OCI-LY1 (cell line): Measurements from ENCODE around the gene FHL1.

Experiments used
- H2AFZ ChIP-seq: fragments of 200-600 bp; sonication (generic), shearing (Covaris generic); 2 replicates; pipeline ENCODE4 v1.6.0; 2014; ENCODE audit warnings: antibody characterized with exemption, mild to moderate bottlenecking, low read length
- H3F3A ChIP-seq: fragments of 200-600 bp; sonication (generic), shearing (Covaris generic); 2 replicates; pipeline ENCODE4 v1.6.0; 2014; ENCODE audit warnings: mild to moderate bottlenecking, antibody characterized with exemption, low read length, moderate library complexity; ENCODE audit not compliant: insufficient read depth
- H3K27ac ChIP-seq: fragments of 200-600 bp; sonication (generic); 2 replicates; pipeline ENCODE4 v1.5.1; 2014; ENCODE audit warnings: low read length, mixed run types, mild to moderate bottlenecking, low read depth; ENCODE audit not compliant: poor library complexity, severe bottlenecking
- H3K27me3 ChIP-seq: fragments of 200-600 bp; sonication (generic); 2 replicates; pipeline ENCODE4 v1.6.0; 2014; ENCODE audit warnings: antibody characterized with exemption, mild to moderate bottlenecking, low read length, moderate library complexity; ENCODE audit not compliant: insufficient read depth
- H3K36me3 ChIP-seq: fragments of 200-600 bp; sonication (generic); 2 replicates; pipeline ENCODE4 v1.6.1; 2014; ENCODE audit warnings: mild to moderate bottlenecking, antibody characterized with exemption, low read length, moderate library complexity, mixed read lengths; ENCODE audit not compliant: insufficient read depth
- H3K4me1 ChIP-seq: fragments of 200-600 bp; sonication (generic); 2 replicates; pipeline ENCODE4 v1.5.1; 2014; ENCODE audit warnings: mild to moderate bottlenecking, low read length, moderate library complexity; ENCODE audit not compliant: insufficient read depth, severe bottlenecking
- H3K4me2 ChIP-seq: fragments of 200-600 bp; sonication (generic), shearing (Covaris generic); 2 replicates; pipeline ENCODE4 v1.6.1; 2014; ENCODE audit warnings: low read length
- H3K4me3 ChIP-seq: fragments of 200-600 bp; sonication (generic); 2 replicates; pipeline ENCODE4 v1.5.1; 2014; ENCODE audit warnings: low read length, low read depth, mild to moderate bottlenecking, mixed read lengths; ENCODE audit not compliant: poor library complexity, severe bottlenecking
- H3K79me2 ChIP-seq: fragments of 200-600 bp; shearing (Covaris generic); 2 replicates; pipeline ENCODE4 v1.6.1; 2016; ENCODE audit warnings: mixed run types, low read length, mixed read lengths; ENCODE audit not compliant: insufficient read depth
- H3K9ac ChIP-seq: fragments of 200-600 bp; sonication (generic), shearing (Covaris generic); 2 replicates; pipeline ENCODE4 v1.6.1; 2014; ENCODE audit warnings: mild to moderate bottlenecking, low read length, mixed read lengths
- H3K9me2 ChIP-seq: fragments of 200-600 bp; sonication (generic), shearing (Covaris generic); 2 replicates; pipeline ENCODE4 v1.6.1; 2014; ENCODE audit warnings: low read depth, mild to moderate bottlenecking, low read length, mixed read lengths
- H3K9me3 ChIP-seq: fragments of 200-600 bp; shearing (Covaris generic); 2 replicates; pipeline ENCODE4 v1.6.1; 2014; ENCODE audit warnings: low read length, mixed read lengths
- H4K20me1 ChIP-seq: fragments of 200-600 bp; sonication (generic), shearing (Covaris generic); 2 replicates; pipeline ENCODE4 v1.6.0; 2016; ENCODE audit warnings: mild to moderate bottlenecking, low read length; ENCODE audit not compliant: insufficient read depth
- CTCF ChIP-seq: fragments of 200-600 bp; sonication (generic), shearing (Covaris generic); IDR thresholded peaks from 2 replicates; pipeline ENCODE4 v1.5.1; 2017; ENCODE audit warnings: mild to moderate bottlenecking, antibody characterized with exemption, low read length, moderate library complexity, mixed read lengths
- EZH2 ChIP-seq: fragments of 200-600 bp; sonication (generic), shearing (Covaris generic); IDR thresholded peaks from 2 replicates; pipeline ENCODE4 v1.8.0; 2017; ENCODE audit warnings: borderline replicate concordance, mixed run types, mild to moderate bottlenecking, antibody characterized with exemption, low read length, moderate library complexity, mixed read lengths

The FHL1 gene

GRCh38 chrX:136203438-136203837, 56.1 kb downstream of the FHL1 start:
- no peaks in the 10 kb centered on the region for H3K9me3 ChIP-seq
- no peak overlapping the region for H3K4me2 ChIP-seq
- H3K27me3 ChIP-seq = no peaks in the 10 kb centered on the region
- no peaks in the 10 kb centered on the region for H3K79me2 ChIP-seq
- H3F3A ChIP-seq = no peaks in the 10 kb centered on the region
- no peak overlapping the region for H3K4me3 ChIP-seq
- no peaks in the 10 kb centered on the region for H3K36me3 ChIP-seq
- H3K27ac ChIP-seq = no peak overlapping the region
- no peaks in the 10 kb centered on the region for H3K4me1 ChIP-seq
- TF ChIP-seq CTCF (no peak), EZH2 (no peak)
- H2AFZ ChIP-seq = no peak overlapping the region
- H4K20me1 ChIP-seq = no peaks in the 10 kb centered on the region
- H3K9ac ChIP-seq = no peak overlapping the region
- H3K9me2 ChIP-seq = no peaks in the 10 kb centered on the region

- no peaks in the 10 kb centered on the region for H4K20me1 ChIP-seq
- no peak overlapping the region for H3K27ac ChIP-seq
- no peak overlapping the region for H3K4me2 ChIP-seq
- H3K36me3 ChIP-seq = no peaks in the 10 kb centered on the region
- no peaks in the 10 kb centered on the region for H3K9me3 ChIP-seq
- no peaks in the 10 kb centered on the region for H3K4me1 ChIP-seq
- H3K9ac ChIP-seq = no peak overlapping the region
- H2AFZ ChIP-seq = no peak overlapping the region
- H3K4me3 ChIP-seq = no peak overlapping the region
- H3K79me2 ChIP-seq = no peaks in the 10 kb centered on the region
- H3K9me2 ChIP-seq = no peaks in the 10 kb centered on the region
- H3F3A ChIP-seq = no peaks in the 10 kb centered on the region
- H3K27me3 ChIP-seq = no peaks in the 10 kb centered on the region
- TF ChIP-seq EZH2 = no peak
- TF ChIP-seq CTCF = no peak
Measured at GRCh38 chrX:136203951-136204350, 56.6 kb downstream of the FHL1 start.

GRCh38 chrX:136204571-136204970, 57.2 kb downstream of the FHL1 start:
- no peak overlapping the region for H3K4me2 ChIP-seq
- no peaks in the 10 kb centered on the region for H3K9me3 ChIP-seq
- no peak overlapping the region for H2AFZ ChIP-seq
- H3K27me3 ChIP-seq = no peaks in the 10 kb centered on the region
- H4K20me1 ChIP-seq = no peaks in the 10 kb centered on the region
- no peaks in the 10 kb centered on the region for H3K4me1 ChIP-seq
- H3F3A ChIP-seq = no peaks in the 10 kb centered on the region
- H3K79me2 ChIP-seq = no peaks in the 10 kb centered on the region
- no peak overlapping the region for H3K4me3 ChIP-seq
- H3K9ac ChIP-seq = no peak overlapping the region
- no peaks in the 10 kb centered on the region for H3K36me3 ChIP-seq
- H3K9me2 ChIP-seq = no peaks in the 10 kb centered on the region
- TF ChIP-seq CTCF (no peak), EZH2 (no peak)
- H3K27ac ChIP-seq = no peak overlapping the region
